ENCODE measurements around the gene MAP3K5. TPM values are rescaled to one million over a fixed set of nuclear protein-coding genes. Genes with fewer than 3 reads are reported as not detected.
"Not testable (repeated sequence)": the region's sequence is repeated elsewhere in the genome, so short reads cannot be mapped to it uniquely, and the experiment has no call there.

The MAP3K5 gene
- total RNA-seq, 1 donor from 2014 or later, result 6.3 TPM

DNA sequence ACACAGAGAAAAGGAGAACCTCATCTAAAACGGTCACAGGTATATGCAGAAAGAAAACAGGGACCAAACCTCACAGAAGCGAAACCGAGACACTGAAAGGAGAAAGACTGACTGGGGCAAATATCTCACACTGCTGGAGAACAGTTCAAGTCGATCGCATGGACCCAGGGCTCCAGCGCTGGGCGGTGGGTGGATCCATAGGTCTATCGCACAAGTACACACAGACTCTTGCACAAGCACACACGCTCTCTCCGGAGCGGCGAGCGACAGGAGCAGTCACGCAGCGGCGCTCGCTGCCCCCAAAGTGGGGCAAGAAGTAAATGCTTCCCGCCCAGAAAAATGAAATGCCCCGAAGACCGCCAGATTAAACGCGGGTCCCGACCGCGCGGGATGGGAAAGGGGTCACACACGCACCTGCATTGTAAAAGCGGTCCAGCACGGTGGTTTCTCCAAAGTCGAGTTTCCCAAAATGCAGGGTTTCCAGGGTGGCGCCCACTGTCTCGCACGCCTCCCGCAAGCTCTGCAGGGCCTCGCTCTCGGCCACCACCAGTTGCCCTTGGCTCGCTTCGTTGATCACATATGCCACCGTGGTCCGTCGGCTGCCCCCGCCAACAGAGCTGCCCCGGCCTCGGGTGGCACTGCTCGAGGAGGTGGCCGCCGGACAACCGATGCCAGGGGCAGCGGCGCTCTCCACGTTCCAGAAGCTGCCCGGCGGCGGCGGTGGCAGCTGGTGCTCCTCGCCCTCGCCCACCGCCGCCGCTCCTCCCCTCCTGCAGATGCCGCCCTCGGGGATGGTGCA lies 782 bp downstream of the MAP3K5 start:
- DNase-seq (ENCODE audit: low spot score), result peak; percentile 83
- peak; percentile 58 for ATAC-seq

DNA sequence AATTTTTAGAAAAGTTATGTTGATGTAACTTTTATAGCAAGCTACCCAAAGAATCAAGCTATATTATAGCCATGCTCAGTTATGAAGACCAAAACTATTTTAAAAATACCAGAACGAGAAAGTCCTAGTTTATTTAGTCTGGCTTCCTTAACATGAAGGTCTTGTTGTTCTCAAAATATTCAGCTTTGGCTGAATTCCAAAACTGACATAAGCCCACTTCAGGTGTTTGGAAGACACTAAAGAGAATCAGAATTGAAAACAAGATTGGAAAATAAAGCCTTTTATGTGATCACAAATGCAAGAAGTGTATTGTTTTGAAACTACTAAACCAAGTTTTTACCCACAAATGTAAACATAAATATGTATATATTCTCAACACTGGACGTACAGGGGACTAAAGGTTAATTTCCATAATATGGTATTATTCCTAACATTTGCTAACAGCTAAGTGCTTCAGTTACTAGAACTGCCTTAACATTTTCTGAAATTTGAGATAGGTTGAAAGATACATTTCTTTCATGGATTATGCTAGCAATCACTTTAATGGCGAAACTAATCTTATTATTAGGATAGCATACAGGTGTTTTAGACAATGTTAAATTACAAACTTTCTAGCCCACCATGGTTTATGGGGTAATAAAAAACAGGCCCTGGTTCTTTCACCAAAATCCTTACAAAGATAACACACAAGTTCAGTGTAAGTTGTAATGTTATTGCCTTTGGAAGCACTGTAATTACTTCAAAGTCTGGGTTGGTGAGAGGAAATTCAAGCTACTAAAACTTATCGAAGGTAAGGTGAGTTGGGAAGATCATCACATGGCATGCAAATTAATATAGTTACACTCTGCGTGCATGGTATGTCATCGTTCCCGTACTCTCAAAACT lies 1.6 kb downstream of the MAP3K5 start:
- ATAC-seq, result no peak
- no peak for DNase-seq (ENCODE audit: low spot score)

DNA sequence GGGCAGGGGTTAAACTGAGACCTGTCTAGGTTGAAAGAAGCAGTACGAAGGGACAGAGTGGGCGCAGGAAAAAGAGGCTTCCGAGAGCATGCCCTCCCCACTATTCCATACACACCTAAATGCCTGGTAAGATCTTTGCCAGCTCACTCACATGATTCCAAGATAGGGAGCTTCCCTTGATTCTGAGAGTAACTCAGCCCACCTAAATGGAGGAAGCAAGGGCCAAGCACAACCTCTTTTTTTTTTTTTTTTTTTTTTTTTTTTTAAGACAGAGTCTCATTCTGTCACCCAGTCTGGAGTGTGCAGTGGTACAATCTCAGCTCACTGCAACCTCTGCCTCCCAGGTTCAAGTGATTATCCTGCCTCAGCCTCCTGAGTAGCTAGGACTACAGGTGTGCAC lies 2.8 kb downstream of the MAP3K5 start:
- not testable (repeated sequence) for ATAC-seq; DNase-seq (ENCODE audit: low spot score)

GRCh38 chr6:136788069-136788902 lies 4.0 kb downstream of the MAP3K5 start:
- DNase-seq (ENCODE audit: low spot score) (no peak), ATAC-seq (no peak)

GRCh38 chr6:136787726-136788068 lies 4.6 kb downstream of the MAP3K5 start:
- DNase-seq (ENCODE audit: low spot score) (no peak), ATAC-seq (no peak)

DNA sequence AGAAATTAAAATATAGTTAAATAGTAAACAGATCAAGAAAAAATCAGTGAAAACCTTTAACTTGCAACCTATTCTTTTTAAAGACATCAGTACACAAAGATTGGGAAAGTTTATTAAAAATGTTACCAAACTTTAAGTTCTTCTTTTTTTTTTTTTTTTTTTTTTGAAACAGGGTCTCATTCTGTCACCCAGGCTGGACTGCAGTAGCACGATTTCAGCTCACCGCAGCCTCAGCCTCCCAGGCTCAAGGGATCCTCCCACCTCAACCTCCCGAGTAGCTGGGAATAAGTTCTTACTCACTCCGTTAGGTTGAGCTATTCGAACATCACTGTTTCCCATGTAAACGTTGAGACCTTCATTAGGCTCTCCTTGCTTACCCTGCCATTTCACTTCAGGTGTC lies 5.6 kb downstream of the MAP3K5 start:
- ATAC-seq, result no peak

GRCh38 chr6:136784910-136785746 lies 7.1 kb downstream of the MAP3K5 start:
- DNase-seq (ENCODE audit: low spot score), result peak; percentile 58
- ATAC-seq, result peak; percentile 62

More for the DNA sequence above, 5.6 kb downstream of the MAP3K5 start:
- no peak for DNase-seq (ENCODE audit: low spot score)

DNA sequence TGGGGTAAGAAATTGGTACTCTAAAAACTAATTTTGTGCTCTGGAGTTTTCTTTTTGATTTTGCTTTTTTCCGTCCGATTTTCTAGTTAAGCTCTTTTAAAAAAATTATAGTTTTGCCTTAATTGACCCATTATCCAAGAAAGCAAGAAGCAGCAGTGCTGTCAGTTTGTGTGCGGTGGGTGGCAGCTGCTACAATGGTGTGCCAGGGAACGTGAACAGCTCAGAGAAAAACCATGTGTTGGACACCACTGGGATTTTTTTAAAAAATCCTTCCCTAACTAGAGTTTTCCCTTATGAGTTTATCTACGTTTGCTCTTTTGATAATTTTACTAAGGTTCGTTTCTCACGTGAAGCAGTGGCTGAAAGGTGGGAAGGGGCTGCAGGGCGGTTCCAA lies 8.0 kb downstream of the MAP3K5 start:
- DNase-seq (ENCODE audit: low spot score), result no peak
- no peak for ATAC-seq

GRCh38 chr6:136783495-136784270 lies 8.6 kb downstream of the MAP3K5 start:
- DNase-seq (ENCODE audit: low spot score) (no peak), ATAC-seq (peak; percentile 50)

DNA sequence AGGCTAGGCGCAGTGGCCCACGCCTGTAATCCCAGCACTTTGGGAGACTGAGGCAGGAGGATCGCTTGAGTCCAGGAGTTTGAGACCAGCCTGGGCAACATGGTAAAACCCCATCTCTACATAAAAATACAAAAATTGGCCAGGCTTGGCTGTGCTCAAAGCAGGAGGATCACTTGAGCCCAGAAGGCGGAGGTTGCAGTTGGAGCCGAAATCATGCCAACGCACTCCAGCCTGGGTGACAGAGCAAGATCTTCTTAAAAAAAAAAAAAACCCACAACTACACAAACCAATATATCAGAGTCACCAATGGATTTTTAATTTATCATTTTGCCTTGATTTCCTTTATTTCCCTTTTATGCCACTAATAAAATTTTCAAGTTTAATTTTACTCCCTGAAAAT lies 9.3 kb downstream of the MAP3K5 start:
- DNase-seq (ENCODE audit: low spot score) (no peak), ATAC-seq (no peak)

DNA sequence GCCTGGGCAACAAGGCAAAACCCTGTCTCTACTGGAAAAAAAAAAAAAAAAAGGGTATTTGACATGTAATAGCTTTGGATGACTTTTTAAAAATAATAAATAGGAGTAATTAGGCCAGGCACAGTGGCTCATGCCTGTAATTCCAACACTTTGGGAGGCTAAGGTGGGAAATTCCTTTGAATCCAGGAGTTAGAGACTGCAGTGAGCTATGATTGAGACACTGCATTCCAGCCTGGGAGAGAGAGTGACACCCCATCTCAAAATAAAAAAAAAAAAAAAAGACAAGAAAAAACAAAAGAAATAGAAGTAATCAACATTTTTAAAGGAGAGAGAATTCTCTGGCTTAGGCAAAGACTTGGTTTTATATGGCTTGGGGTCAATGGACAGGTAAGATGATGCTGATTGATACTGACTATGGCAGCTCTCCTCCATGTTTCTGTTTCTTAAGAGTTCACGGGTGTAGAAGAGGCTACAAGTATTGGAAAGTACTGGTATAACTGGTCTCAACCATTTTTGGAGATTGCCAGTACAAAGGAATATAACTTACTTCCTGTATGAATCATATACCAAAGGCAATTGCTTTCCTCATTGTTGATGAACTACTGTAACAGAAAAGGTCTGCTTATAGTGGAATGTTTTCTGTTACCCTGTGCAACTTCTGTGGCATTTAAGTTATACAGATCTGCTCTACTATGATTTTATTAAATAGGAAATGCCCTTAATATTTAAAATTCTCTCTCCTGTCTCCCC lies 10.1 kb downstream of the MAP3K5 start:
- DNase-seq (ENCODE audit: low spot score) (no peak), ATAC-seq (no peak)

DNA sequence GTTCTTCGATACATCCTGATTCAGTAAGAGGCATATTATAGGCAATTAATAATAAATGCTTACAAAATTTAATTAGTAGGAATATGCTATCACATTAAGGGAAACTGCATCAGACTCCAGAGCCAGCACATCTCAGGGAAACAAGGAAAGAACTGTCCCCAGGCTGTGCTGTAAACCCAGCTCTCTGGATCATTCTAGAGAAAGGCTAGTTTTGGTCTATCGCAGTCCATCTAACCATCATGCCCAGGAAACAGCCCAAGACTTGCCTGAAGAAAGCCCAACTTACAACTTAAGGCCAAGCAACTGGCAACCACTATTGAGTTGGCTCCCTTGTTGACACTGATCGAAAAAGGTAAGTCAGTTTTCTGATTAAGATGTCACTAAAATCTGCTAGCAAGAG lies 11.3 kb downstream of the MAP3K5 start:
- no peak for ATAC-seq

DNA sequence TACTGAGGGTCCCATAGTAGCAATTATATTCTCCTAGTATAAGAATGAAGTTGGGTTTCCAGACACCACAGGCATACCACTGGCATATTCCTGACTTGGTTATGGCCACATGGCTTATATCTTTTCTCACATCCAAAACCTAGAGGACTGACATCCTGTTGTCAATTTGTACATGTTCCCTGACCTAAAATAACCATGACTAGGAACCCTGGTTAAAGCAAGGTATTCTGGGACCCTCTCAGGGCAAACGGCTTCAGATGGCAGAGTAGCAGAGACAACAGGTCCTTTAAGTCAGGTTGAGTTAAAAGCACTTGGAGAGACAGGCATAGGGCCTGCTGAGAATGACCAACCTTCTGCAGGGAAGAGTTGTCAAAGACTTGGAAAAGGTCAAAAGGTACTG lies 12.6 kb downstream of the MAP3K5 start:
- ATAC-seq (no peak), DNase-seq (ENCODE audit: low spot score) (no peak)

More for the DNA sequence above, 11.3 kb downstream of the MAP3K5 start:
- DNase-seq (ENCODE audit: low spot score), result no peak

- ATAC-seq (no peak), DNase-seq (ENCODE audit: low spot score) (no peak)
Observed at GRCh38 chr6:136777651-136778050, 14.6 kb downstream of the MAP3K5 start.

- DNase-seq (ENCODE audit: low spot score) (no peak), ATAC-seq (no peak)
Observed at GRCh38 chr6:136775548-136775947, 16.7 kb downstream of the MAP3K5 start.

GRCh38 chr6:136775081-136775480 lies 17.2 kb downstream of the MAP3K5 start:
- no peak for DNase-seq (ENCODE audit: low spot score)
- ATAC-seq, result no peak

GRCh38 chr6:136774228-136775041 lies 17.8 kb downstream of the MAP3K5 start:
- DNase-seq (ENCODE audit: low spot score), result no peak

DNA sequence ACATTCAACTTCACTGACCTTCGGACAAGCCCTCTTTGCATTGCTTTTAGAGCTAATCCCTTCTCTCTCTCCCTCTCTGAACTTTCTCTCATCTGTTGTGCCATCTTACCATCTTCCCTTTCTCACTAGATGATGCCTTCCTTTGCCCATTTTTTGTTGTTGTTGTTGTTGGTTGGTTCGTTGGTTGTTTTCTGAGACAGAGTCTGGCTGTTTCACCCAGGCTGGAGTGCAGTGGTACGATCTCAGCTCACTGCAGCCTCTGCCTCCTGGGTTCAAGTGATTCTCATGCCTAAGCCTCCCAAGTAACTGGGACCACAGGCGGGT lies 18.8 kb downstream of the MAP3K5 start:
- no peak for DNase-seq (ENCODE audit: low spot score)
- no peak for ATAC-seq

More at GRCh38 chr6:136774228-136775041, 17.8 kb downstream of the MAP3K5 start:
- ATAC-seq, result peak; percentile 46

All from left lobe of liver (tissue), 2 donors.